Naive thymus-derived CD4-positive, alpha-beta T cell (primary cell): ENCODE results near the gene LACC1. TPM values are rescaled to one million over a fixed set of nuclear protein-coding genes. Genes with fewer than 3 reads are reported as not detected.
A peak's percentile ranks its signal among the peaks of the same experiment; 100 is the strongest.

ENCODE experiments used
- ATAC-seq: fragments of 150-1000 bp; cut with Tn5 transposase; 2 replicates; pipeline ENCODE4 v1.10.0; 2021; ENCODE audit warnings: mild to moderate bottlenecking, moderate library complexity
- CTCF ChIA-PET: fragments of 350-600 bp; sonication (Branson Sonifier 250); formaldehyde crosslinking; loops from one replicate; lab custom pipeline; 2021; ENCODE audit warnings: antibody characterized with exemption; lab: Charles Lee
- POLR2A ChIA-PET: fragments of 350-600 bp; sonication (Branson Sonifier 250); formaldehyde crosslinking; loops from one replicate; lab custom pipeline; 2021; ENCODE audit warnings: antibody characterized with exemption, inconsistent platforms; lab: Charles Lee
- DNase-seq, 9 donors: peaks; one replicate each; pipeline versions ENCODE4 v3.0.0 to v3.0.0-alpha.2; 2020 to 2022; ENCODE audit warnings: mixed read lengths in 1 of 9
- H3K27ac ChIP-seq: one replicate; pipeline ENCODE4 v1.7.0; 2013; ENCODE audit warnings: mild to moderate bottlenecking, low read depth, low read length, moderate library complexity
- H3K27me3 ChIP-seq, 2 donors: one replicate each; pipeline ENCODE4 v1.7.0; 2013; ENCODE audit warnings: low read length in 2 of 2, mild to moderate bottlenecking in 2 of 2, moderate library complexity in 2 of 2; ENCODE audit not compliant: control insufficient read depth in 2 of 2, insufficient read depth in 2 of 2
- H3K36me3 ChIP-seq, 3 experiments: 1 replicate in 2 of 3; 2 replicates in 1 of 3; pipeline ENCODE4 v1.7.0; 2013; ENCODE audit warnings: low read length in 3 of 3, mild to moderate bottlenecking in 3 of 3, moderate library complexity in 1 of 3; ENCODE audit not compliant: insufficient read depth in 3 of 3, control insufficient read depth in 2 of 3
- H3K4me1 ChIP-seq, 2 donors: one replicate each; pipeline ENCODE4 v1.7.0; 2013; ENCODE audit warnings: low read length in 2 of 2, mild to moderate bottlenecking in 2 of 2, moderate library complexity in 1 of 2; ENCODE audit not compliant: control insufficient read depth in 2 of 2, insufficient read depth in 2 of 2
- H3K4me3 ChIP-seq: 2 replicates; pipeline ENCODE4 v1.7.0; 2013; ENCODE audit warnings: mild to moderate bottlenecking, low read length
- H3K9me3 ChIP-seq, 3 experiments: 1 replicate in 2 of 3; 2 replicates in 1 of 3; pipeline ENCODE4 v1.7.0; 2013; ENCODE audit warnings: low read length in 3 of 3; ENCODE audit not compliant: control insufficient read depth in 2 of 3
- H3K27ac Mint-ChIP-seq, 9 donors: one replicate each; pipeline ENCODE4 v1.8.0; 2020 to 2022; ENCODE audit warnings: mixed read lengths in 9 of 9, mild to moderate bottlenecking in 8 of 9, moderate library complexity in 5 of 9, inconsistent platforms in 2 of 9
- H3K27me3 Mint-ChIP-seq, 5 donors: one replicate each; pipeline ENCODE4 v1.8.0; 2021 to 2022; ENCODE audit warnings: mixed read lengths in 5 of 5, mild to moderate bottlenecking in 1 of 5
- H3K36me3 Mint-ChIP-seq, 5 donors: one replicate each; pipeline ENCODE4 v1.8.0; 2020 to 2022; ENCODE audit warnings: mixed read lengths in 5 of 5, mild to moderate bottlenecking in 3 of 5, inconsistent platforms in 1 of 5
- H3K4me1 Mint-ChIP-seq, 7 donors: one replicate each; pipeline ENCODE4 v1.8.0; 2020 to 2022; ENCODE audit warnings: mixed read lengths in 7 of 7, mild to moderate bottlenecking in 3 of 7, inconsistent platforms in 1 of 7
- H3K4me3 Mint-ChIP-seq, 10 donors: one replicate each; pipeline ENCODE4 v1.8.0; 2020 to 2022; ENCODE audit warnings: mild to moderate bottlenecking in 10 of 10, mixed read lengths in 10 of 10, moderate library complexity in 6 of 10, inconsistent platforms in 2 of 10
- H3K9me3 Mint-ChIP-seq, 11 donors: one replicate each; pipeline ENCODE4 v1.8.0; 2020 to 2022; ENCODE audit warnings: mixed read lengths in 11 of 11, mild to moderate bottlenecking in 4 of 11, inconsistent platforms in 1 of 11, moderate library complexity in 1 of 11
- intact Hi-C, 2 donors: fragments of 100-400 bp; cut with micrococcal nuclease; formaldehyde crosslinking; loops; one replicate each; pipeline ENCODE4 v1.15.1; 2023
- polyA plus RNA-seq, 2 donors: library from polyadenylated mRNA; unstranded; fragments of 300-500 nt; fragmentation: Illumina TruSeq; gene quantifications; one replicate each; pipeline ENCODE4 v1.2.3, GENCODE V29; 2021
- total RNA-seq, 6 experiments: library from RNA in 5 of 6; stranded (reverse) in 5 of 6; gene quantifications; 1 replicate in 5 of 6; 2 replicates in 1 of 6; pipeline ENCODE4 v1.2.3 and lab custom pipeline; 2021 to 2026

LACC1 gene
- total RNA-seq (1 to 10 TPM; 1.4 to 5.3 (median 2.8) TPM), polyA plus RNA-seq (under 1 TPM in 1 of 2 donors, not detected in 1; 0.65 TPM), total RNA-seq (lab: John Stamatoyannopoulos, UW) (0.54 reads per million)

- H3K27me3 Mint-ChIP-seq, result peaks cover 0 to 36% (median 3%) of the 10 kb centered on the region in 5 donors
- H3K9me3 ChIP-seq, result no peaks in the 10 kb centered on the region
- ChIA-PET POLR2A (interaction anchor here (1.2 to 1.5 kb wide), 2 partner anchors 47 to 395 kb away, joined by 4 to 9 read pairs; no protein-coding TSS in a partner anchor), CTCF (interaction anchor here (0.6 kb wide), 1 partner anchor 28 kb away, joined by 4 read pairs; no protein-coding TSS in a partner anchor)
- no peaks in the 10 kb centered on the region for H3K9me3 Mint-ChIP-seq
- H3K4me3 Mint-ChIP-seq, result peak within 1 kb of the TSS; percentile 82 to 93 (median 90)
- H3K36me3 Mint-ChIP-seq, result peaks cover 0 to 10% (median 0%) of the 10 kb centered on the region in 5 donors
- H3K36me3 ChIP-seq, result no peaks in the 10 kb centered on the region
- peaks cover 15 to 27% (median 23%) of the 10 kb centered on the region in 7 donors for H3K4me1 Mint-ChIP-seq
- H3K27me3 ChIP-seq, result no peaks in the 10 kb centered on the region
- peak within 1 kb of the TSS; percentile 53 to 90 (median 81) for H3K27ac Mint-ChIP-seq
- H3K4me1 ChIP-seq, result peaks cover 0 to 9% of the 10 kb centered on the region in 2 donors
- H3K27ac ChIP-seq, result peak within 1 kb of the TSS; percentile 72
- ATAC-seq (peak; percentile 67), DNase-seq (peak in 8 of 9 donors; percentile 7 to 46 (median 26))
- H3K4me3 ChIP-seq, result peak within 1 kb of the TSS; percentile 60
- intact Hi-C loops, result loop anchor here (1.0 to 10.0 kb wide), 11 partner anchors 26 to 1605 kb away; partner anchors contain the start of genes EPSTI1 (in 2 of the 2), AKAP11 (in 1 of the 2) and TSC22D1 (in 1 of the 2)
These were observed at the start of gene LACC1 for GRCh38 chr13:43879755-43880181. TSS of gene LACC1 (plus strand) at chr13:43879904. CDS start at chr13:43880986, 1,082 bp downstream.

GRCh38 chr13:43830497-43830881 is 49.2 kb upstream of the LACC1 start:
- CTCF ChIA-PET, result no interaction called here
- Mint-ChIP-seq H3K27me3 (peaks cover 0 to 31% (median 17%) of the 10 kb centered on the region in 5 donors), H3K4me3 (no peak overlapping the region), H3K4me1 (no peaks in the 10 kb centered on the region), H3K27ac (no peak overlapping the region), H3K36me3 (no peaks in the 10 kb centered on the region), H3K9me3 (peaks cover 0 to 4% (median 0%) of the 10 kb centered on the region in 11 donors)
- no peaks in the 10 kb centered on the region for H3K4me1 ChIP-seq
- no peaks in the 10 kb centered on the region for H3K27me3 ChIP-seq
- no peak overlapping the region for H3K27ac ChIP-seq
- H3K36me3 ChIP-seq, result no peaks in the 10 kb centered on the region
- intact Hi-C loops, result no loop called here
- H3K4me3 ChIP-seq, result no peak overlapping the region
- POLR2A ChIA-PET, result no interaction called here
- H3K9me3 ChIP-seq, result no peaks in the 10 kb centered on the region
- DNase-seq, result no peak
- peak; percentile 27 for ATAC-seq

GRCh38 chr13:43831088-43831487 is 48.6 kb upstream of the LACC1 start:
- H3K36me3 ChIP-seq, result no peaks in the 10 kb centered on the region
- Mint-ChIP-seq H3K36me3 (no peaks in the 10 kb centered on the region), H3K4me3 (no peak overlapping the region), H3K4me1 (no peaks in the 10 kb centered on the region), H3K9me3 (peaks cover 0 to 4% (median 0%) of the 10 kb centered on the region in 11 donors), H3K27me3 (peaks cover 0 to 31% (median 16%) of the 10 kb centered on the region in 5 donors), H3K27ac (no peak overlapping the region)
- no peak overlapping the region for H3K27ac ChIP-seq
- POLR2A ChIA-PET, result no interaction called here
- CTCF ChIA-PET, result no interaction called here
- no peaks in the 10 kb centered on the region for H3K9me3 ChIP-seq
- DNase-seq (no peak), ATAC-seq (no peak)
- intact Hi-C loops, result no loop called here
- no peaks in the 10 kb centered on the region for H3K27me3 ChIP-seq
- H3K4me1 ChIP-seq, result no peaks in the 10 kb centered on the region
- no peak overlapping the region for H3K4me3 ChIP-seq

- no peak overlapping the region for H3K4me3 Mint-ChIP-seq
- ATAC-seq, result no peak
These were observed 44.0 kb upstream of the LACC1 start for GRCh38 chr13:43835701-43836100.

GRCh38 chr13:43838909-43839308 is 40.8 kb upstream of the LACC1 start:
- CTCF ChIA-PET, result no interaction called here

More at GRCh38 chr13:43835701-43836100, 44.0 kb upstream of the LACC1 start:
- Mint-ChIP-seq H3K27ac (no peak overlapping the region), H3K4me1 (no peaks in the 10 kb centered on the region), H3K36me3 (no peaks in the 10 kb centered on the region), H3K27me3 (peaks cover 0 to 17% (median 6%) of the 10 kb centered on the region in 5 donors), H3K9me3 (peaks cover 0 to 4% (median 0%) of the 10 kb centered on the region in 11 donors)
- Histone ChIP-seq H3K9me3 (no peaks in the 10 kb centered on the region), H3K4me1 (no peaks in the 10 kb centered on the region), H3K36me3 (no peaks in the 10 kb centered on the region), H3K27ac (no peak overlapping the region), H3K4me3 (no peak overlapping the region), H3K27me3 (no peaks in the 10 kb centered on the region)
- CTCF ChIA-PET, result no interaction called here
- intact Hi-C loops, result no loop called here
- no peak for DNase-seq
- POLR2A ChIA-PET, result no interaction called here

GRCh38 chr13:43846496-43847158 is 33.1 kb upstream of the LACC1 start:
- no peaks in the 10 kb centered on the region for H3K4me1 ChIP-seq
- peaks cover 4 to 28% (median 20%) of the 10 kb centered on the region in 11 donors for H3K9me3 Mint-ChIP-seq

More at GRCh38 chr13:43838909-43839308, 40.8 kb upstream of the LACC1 start:
- intact Hi-C loops, result no loop called here
- Mint-ChIP-seq H3K36me3 (no peaks in the 10 kb centered on the region), H3K4me3 (no peak overlapping the region), H3K4me1 (no peaks in the 10 kb centered on the region), H3K27ac (no peak overlapping the region), H3K27me3 (peaks cover 0 to 2% (median 0%) of the 10 kb centered on the region in 5 donors), H3K9me3 (peaks cover 0 to 10% (median 2%) of the 10 kb centered on the region in 11 donors)
- Histone ChIP-seq H3K4me1 (no peaks in the 10 kb centered on the region), H3K4me3 (no peak overlapping the region), H3K36me3 (no peaks in the 10 kb centered on the region), H3K27me3 (no peaks in the 10 kb centered on the region), H3K27ac (no peak overlapping the region), H3K9me3 (no peaks in the 10 kb centered on the region)
- DNase-seq (no peak), ATAC-seq (no peak)
- POLR2A ChIA-PET, result no interaction called here

More at GRCh38 chr13:43846496-43847158, 33.1 kb upstream of the LACC1 start:
- Histone ChIP-seq H3K27me3 (no peaks in the 10 kb centered on the region), H3K4me3 (no peak overlapping the region), H3K9me3 (peaks cover 0 to 17% (median 0%) of the 10 kb centered on the region in 3 experiments), H3K27ac (no peak overlapping the region), H3K36me3 (no peaks in the 10 kb centered on the region)
- ChIA-PET CTCF (no interaction called here), POLR2A (no interaction called here)
- Mint-ChIP-seq H3K27me3 (peaks cover 0 to 17% (median 9%) of the 10 kb centered on the region in 5 donors), H3K4me3 (no peak overlapping the region), H3K4me1 (no peaks in the 10 kb centered on the region), H3K36me3 (peaks cover 0 to 26% (median 17%) of the 10 kb centered on the region in 5 donors), H3K27ac (no peak overlapping the region)
- intact Hi-C loops, result no loop called here
- ATAC-seq (no peak), DNase-seq (no peak)
